GM12878 (cell line): ENCODE data around the gene KCND3.
A peak's percentile ranks its signal among the peaks of the same experiment; 100 is the strongest.

Experiments used
- CBX5 ChIP-seq: sonication (generic); IDR thresholded peaks from 2 replicates; pipeline ENCODE4 v1.6.1; 2016; ENCODE audit warnings: low read depth, moderate library complexity, mild to moderate bottlenecking, inconsistent platforms
- CTCF ChIP-seq, 3 experiments: IDR thresholded peaks in 2 of 3; conservative IDR thresholded peaks in 1 of 3; 2 replicates each; pipeline ENCODE4 v1.5.1; 2011; ENCODE audit warnings: low read depth in 3 of 3, low read length in 3 of 3, mild to moderate bottlenecking in 3 of 3, control low read depth in 2 of 3, moderate library complexity in 2 of 3, inconsistent platforms in 1 of 3, mixed read lengths in 1 of 3; ENCODE audit not compliant: control insufficient read depth in 2 of 3, insufficient read depth in 1 of 3; ENCODE audit errors: extremely low read depth in 1 of 3
- EZH2 ChIP-seq: IDR thresholded peaks from 2 replicates; pipeline ENCODE4 v1.6.1; 2012; ENCODE audit warnings: low read depth, mild to moderate bottlenecking, control low read depth, inconsistent platforms, low read length, borderline replicate concordance; ENCODE audit not compliant: control insufficient read depth
- FOXM1 ChIP-seq: IDR thresholded peaks from 2 replicates; pipeline ENCODE4 v1.6.1; 2012; ENCODE audit warnings: low read depth, mild to moderate bottlenecking, inconsistent platforms, low read length, moderate library complexity
- HDGF ChIP-seq: fragments of 450-650 bp; IDR thresholded peaks from 2 replicates; pipeline ENCODE4 v1.6.1; 2016; ENCODE audit warnings: antibody characterized with exemption
- NFYA ChIP-seq: IDR thresholded peaks from 2 replicates; pipeline ENCODE4 v1.6.1; 2011; ENCODE audit warnings: low read depth, mild to moderate bottlenecking, low read length, improper control_type of control experiment, borderline replicate concordance
- POLR2A ChIP-seq: IDR thresholded peaks from 2 replicates; pipeline ENCODE4 v1.6.1; 2011; ENCODE audit warnings: low read depth, mild to moderate bottlenecking, low read length
- POLR2AphosphoS5 ChIP-seq: IDR thresholded peaks from 2 replicates; pipeline ENCODE4 v1.6.1; 2011; ENCODE audit warnings: mild to moderate bottlenecking, low read length, inconsistent platforms
- RBBP5 ChIP-seq: fragments of 200-600 bp; sonication (generic); conservative IDR thresholded peaks from 2 replicates; pipeline ENCODE4 v1.6.1; 2016

- no peak for TF ChIP-seq RBBP5
- TF ChIP-seq CTCF (IDR thresholded peaks at IDR 0.05 in 2 of 3, conservative IDR thresholded peaks at IDR 0.05 in 1 of 3; ENCODE audit: control insufficient read depth in 2 of 3, extremely low read depth in 1 of 3, insufficient read depth in 1 of 3, low read depth in 3 of 3, low read length in 3 of 3) = peak; percentile 63 to 88 (median 65)
- TF ChIP-seq POLR2A = no peak
- no peak for TF ChIP-seq NFYA
- no peak for TF ChIP-seq HDGF
- TF ChIP-seq EZH2 = no peak
- no peak for TF ChIP-seq FOXM1
- TF ChIP-seq POLR2AphosphoS5 = no peak
- TF ChIP-seq CBX5 = peak; percentile 90; the same call in 1 of the 2 replicates
Measured at GRCh38 chr1:111747282-111747734, 242.2 kb downstream of the KCND3 start.
